Activated CD8-positive, alpha-beta T cell treated with anti-CD3 and anti-CD28 coated beads for 36 hours (primary cell): ENCODE data around the gene TTC29. TPM values are rescaled to one million over a fixed set of nuclear protein-coding genes. Genes with fewer than 3 reads are reported as not detected.

Experiments used
- ATAC-seq: fragments of 200-7000 bp; cut with Tn5 transposase; one replicate; pipeline ENCODE4 v1.10.0; 2021; ENCODE audit warnings: mild to moderate bottlenecking, moderate library complexity
- CTCF ChIA-PET: fragments of 350-600 bp; sonication (Branson Sonifier 250); formaldehyde crosslinking; loops from one replicate; lab custom pipeline; 2021; ENCODE audit warnings: antibody characterized with exemption; lab: Charles Lee
- POLR2A ChIA-PET: fragments of 350-600 bp; sonication (Branson Sonifier 250); formaldehyde crosslinking; loops from one replicate; lab custom pipeline; 2021; ENCODE audit warnings: antibody characterized with exemption; lab: Charles Lee
- DNase-seq: peaks from one replicate; pipeline ENCODE4 v3.0.0-alpha.2; 2020
- H3K27ac Mint-ChIP-seq: one replicate; pipeline ENCODE4 v1.8.0; 2021; ENCODE audit warnings: mild to moderate bottlenecking, mixed read lengths
- H3K27me3 Mint-ChIP-seq: one replicate; pipeline ENCODE4 v1.8.0; 2021; ENCODE audit warnings: mixed read lengths
- H3K36me3 Mint-ChIP-seq: one replicate; pipeline ENCODE4 v1.8.0; 2021; ENCODE audit warnings: low read depth, mixed read lengths
- H3K4me1 Mint-ChIP-seq: one replicate; pipeline ENCODE4 v1.8.0; 2021; ENCODE audit warnings: low read depth, mixed read lengths
- H3K4me3 Mint-ChIP-seq: one replicate; pipeline ENCODE4 v1.8.0; 2021; ENCODE audit warnings: mild to moderate bottlenecking, moderate library complexity, mixed read lengths
- H3K9me3 Mint-ChIP-seq: one replicate; pipeline ENCODE4 v1.8.0; 2021; ENCODE audit warnings: mixed read lengths
- intact Hi-C: fragments of 100-400 bp; cut with micrococcal nuclease; formaldehyde crosslinking; loops from one replicate; pipeline ENCODE4 v1.10.0; 2022
- total RNA-seq, 2 experiments: library from RNA; stranded (reverse); gene quantifications; one replicate each; pipeline ENCODE4 v1.2.3, GENCODE V29; 2021
- TF ChIP-seq, protein P1 (sequence below): fragments of 200-600 bp; IDR thresholded peaks from one replicate; pipeline ENCODE4 v1.8.0; 2022; ENCODE audit warnings: antibody characterized with exemption, mild to moderate bottlenecking

Gene TTC29
- total RNA-seq, 2 experiments from 2014 or later, result not detected

DNA sequence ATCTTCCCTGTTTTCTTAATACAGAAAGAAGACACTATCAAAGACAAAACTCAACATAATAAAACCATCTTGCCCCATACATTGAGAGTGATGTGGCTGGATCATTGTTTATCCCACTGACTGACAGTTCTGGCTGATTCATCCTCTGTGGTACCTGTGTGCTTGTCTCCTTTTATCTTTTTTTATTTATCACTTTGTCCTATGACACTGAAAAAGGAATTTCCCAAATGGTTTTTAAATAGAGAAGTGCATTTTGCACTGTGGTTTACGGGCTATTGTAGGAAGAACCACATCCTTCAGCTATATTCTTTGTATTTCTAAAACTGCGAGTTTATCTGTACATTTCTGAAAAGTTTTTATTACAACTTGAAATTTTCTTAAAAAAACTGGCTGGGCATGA lies 15.0 kb downstream of the TTC29 start:
- Mint-ChIP-seq H3K36me3 (no peaks in the 10 kb centered on the region), H3K4me3 (no peak overlapping the region), H3K27me3 (peaks cover 6% of the 10 kb centered on the region), H3K9me3 (no peaks in the 10 kb centered on the region), H3K4me1 (peaks cover 2% of the 10 kb centered on the region), H3K27ac (no peak overlapping the region)
- ATAC-seq (no peak), DNase-seq (no peak)
- ChIA-PET POLR2A (interaction anchor here (0.6 kb wide), 1 partner anchor 683 kb away, joined by 3 read pairs; no protein-coding TSS in a partner anchor), CTCF (no interaction called here)
- TF ChIP-seq, protein P1, sequence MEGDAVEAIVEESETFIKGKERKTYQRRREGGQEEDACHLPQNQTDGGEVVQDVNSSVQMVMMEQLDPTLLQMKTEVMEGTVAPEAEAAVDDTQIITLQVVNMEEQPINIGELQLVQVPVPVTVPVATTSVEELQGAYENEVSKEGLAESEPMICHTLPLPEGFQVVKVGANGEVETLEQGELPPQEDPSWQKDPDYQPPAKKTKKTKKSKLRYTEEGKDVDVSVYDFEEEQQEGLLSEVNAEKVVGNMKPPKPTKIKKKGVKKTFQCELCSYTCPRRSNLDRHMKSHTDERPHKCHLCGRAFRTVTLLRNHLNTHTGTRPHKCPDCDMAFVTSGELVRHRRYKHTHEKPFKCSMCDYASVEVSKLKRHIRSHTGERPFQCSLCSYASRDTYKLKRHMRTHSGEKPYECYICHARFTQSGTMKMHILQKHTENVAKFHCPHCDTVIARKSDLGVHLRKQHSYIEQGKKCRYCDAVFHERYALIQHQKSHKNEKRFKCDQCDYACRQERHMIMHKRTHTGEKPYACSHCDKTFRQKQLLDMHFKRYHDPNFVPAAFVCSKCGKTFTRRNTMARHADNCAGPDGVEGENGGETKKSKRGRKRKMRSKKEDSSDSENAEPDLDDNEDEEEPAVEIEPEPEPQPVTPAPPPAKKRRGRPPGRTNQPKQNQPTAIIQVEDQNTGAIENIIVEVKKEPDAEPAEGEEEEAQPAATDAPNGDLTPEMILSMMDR, result no peak
- intact Hi-C loops, result no loop called here

DNA sequence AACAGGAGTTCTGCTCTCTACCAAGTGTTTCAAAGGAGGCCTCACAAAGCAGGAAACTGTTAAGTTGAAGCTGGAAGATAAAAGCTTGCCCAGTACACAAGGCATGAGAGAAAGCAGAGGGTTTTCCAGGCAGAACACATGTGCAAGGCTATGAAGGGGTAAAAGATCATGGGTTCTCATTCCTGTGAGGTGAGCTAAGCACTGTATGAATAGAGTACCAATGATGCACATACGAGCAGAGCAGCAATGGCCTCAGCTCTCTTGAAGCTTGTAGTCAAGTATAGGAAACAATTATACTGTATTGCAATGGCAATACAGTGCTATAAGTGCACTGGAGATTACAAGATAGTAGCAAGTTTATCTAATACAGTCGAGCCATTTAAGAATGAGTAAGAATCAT lies 18.0 kb downstream of the TTC29 start:
- H3K4me1 Mint-ChIP-seq, result peaks cover 2% of the 10 kb centered on the region
- H3K4me3 Mint-ChIP-seq, result no peak overlapping the region
- no peaks in the 10 kb centered on the region for H3K9me3 Mint-ChIP-seq
- H3K27ac Mint-ChIP-seq, result no peak overlapping the region
- CTCF ChIA-PET, result no interaction called here
- peaks cover 8% of the 10 kb centered on the region for H3K27me3 Mint-ChIP-seq
- no peak for DNase-seq
- intact Hi-C loops, result no loop called here
- TF ChIP-seq, protein P1, result no peak
- POLR2A ChIA-PET, result no interaction called here
- no peaks in the 10 kb centered on the region for H3K36me3 Mint-ChIP-seq
- ATAC-seq, result no peak

DNA sequence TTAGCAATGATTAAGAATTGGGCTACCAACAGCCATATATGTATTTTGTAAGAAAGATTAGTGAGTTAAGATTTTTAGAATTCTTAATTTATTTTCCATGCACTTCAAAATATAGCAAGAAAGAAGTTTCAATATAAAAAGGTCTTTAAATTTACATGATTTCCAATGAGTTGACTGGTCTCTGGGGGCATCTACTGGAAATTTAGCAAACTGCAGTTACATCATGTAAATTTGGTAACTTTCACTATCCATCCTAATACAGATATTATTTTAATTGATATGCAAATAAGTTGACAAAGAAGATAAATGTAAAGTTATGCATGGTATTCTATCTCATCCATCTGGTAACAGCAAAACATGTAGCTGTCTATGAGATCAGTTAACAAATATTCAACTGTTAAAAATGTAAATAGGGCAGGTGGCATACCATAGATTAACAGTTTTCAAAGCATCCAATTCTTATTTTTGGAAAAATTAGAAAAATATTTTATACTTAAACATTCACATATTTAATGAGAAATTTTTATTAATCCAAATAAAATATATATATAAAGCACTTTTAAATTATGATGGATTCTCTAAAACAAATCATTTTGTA lies 29.1 kb downstream of the TTC29 start:
- intact Hi-C loops, result loop anchor here (2.0 kb wide), 1 partner anchor 674 kb away; no protein-coding TSS in a partner anchor
- no peaks in the 10 kb centered on the region for H3K4me1 Mint-ChIP-seq
- H3K4me3 Mint-ChIP-seq, result no peak overlapping the region
- peaks cover 6% of the 10 kb centered on the region for H3K27me3 Mint-ChIP-seq
- POLR2A ChIA-PET, result no interaction called here
- H3K27ac Mint-ChIP-seq, result no peak overlapping the region
- no peaks in the 10 kb centered on the region for H3K36me3 Mint-ChIP-seq
- TF ChIP-seq, protein P1, result peak; percentile 65
- CTCF ChIA-PET, result interaction anchor here (1.0 to 1.6 kb wide), 2 partner anchors 29 to 327 kb away, joined by 3 read pairs; no protein-coding TSS in a partner anchor
- ATAC-seq (peak; percentile 27), DNase-seq (peak; percentile 42)
- H3K9me3 Mint-ChIP-seq, result no peaks in the 10 kb centered on the region

DNA sequence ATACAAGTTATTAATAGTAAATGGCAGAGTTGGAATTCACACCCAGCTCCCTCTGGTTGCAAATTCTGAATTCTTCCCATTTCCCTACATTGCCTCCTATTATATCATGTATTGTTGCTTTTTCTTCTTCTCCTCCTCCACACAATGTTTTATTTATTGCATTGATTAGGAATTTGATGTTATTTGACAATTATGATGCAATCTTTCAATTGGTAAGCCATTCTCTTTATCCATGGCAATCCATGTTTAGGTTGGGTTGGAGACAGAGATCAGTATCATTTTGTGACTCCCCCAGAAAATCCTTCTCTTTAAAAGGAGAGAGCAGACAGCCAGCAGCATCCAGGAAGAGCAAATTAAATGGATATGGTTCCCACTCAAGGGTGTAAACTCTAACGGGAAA lies 30.5 kb downstream of the TTC29 start:
- intact Hi-C loops, result no loop called here
- Mint-ChIP-seq H3K4me3 (no peak overlapping the region), H3K27me3 (peaks cover 7% of the 10 kb centered on the region), H3K4me1 (no peaks in the 10 kb centered on the region), H3K9me3 (no peaks in the 10 kb centered on the region), H3K27ac (no peak overlapping the region), H3K36me3 (no peaks in the 10 kb centered on the region)
- ATAC-seq (no peak), DNase-seq (no peak)
- POLR2A ChIA-PET, result no interaction called here
- CTCF ChIA-PET, result interaction anchor here (1.0 to 1.4 kb wide), 3 partner anchors 182 to 673 kb away, joined by 3 read pairs; no protein-coding TSS in a partner anchor
- TF ChIP-seq, protein P1, result no peak

DNA sequence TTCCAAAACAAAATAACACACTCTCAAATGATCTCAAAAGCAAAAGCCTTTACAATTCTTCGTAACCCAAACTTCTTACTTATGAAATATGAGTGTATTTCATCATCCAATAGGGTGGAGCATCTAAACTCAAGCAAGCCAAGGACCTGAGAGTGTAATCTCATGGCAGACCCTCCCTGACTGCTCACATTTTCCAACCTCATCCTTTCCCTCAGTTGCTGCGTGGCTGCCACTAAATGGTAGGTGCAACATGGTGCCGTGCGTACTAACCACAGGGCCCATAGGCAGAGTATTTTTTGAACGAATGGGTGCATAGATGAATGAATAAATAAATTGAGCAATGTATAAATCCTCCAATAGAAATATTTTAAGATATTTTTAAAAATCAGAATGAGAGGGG lies 45.4 kb downstream of the TTC29 start:
- peak; percentile 39 for ATAC-seq
- POLR2A ChIA-PET, result no interaction called here
- no peak overlapping the region for H3K27ac Mint-ChIP-seq
- no peaks in the 10 kb centered on the region for H3K9me3 Mint-ChIP-seq
- TF ChIP-seq, protein P1, result no peak
- intact Hi-C loops, result no loop called here
- DNase-seq, result peak; percentile 7
- H3K36me3 Mint-ChIP-seq, result no peaks in the 10 kb centered on the region
- no peak overlapping the region for H3K4me3 Mint-ChIP-seq
- CTCF ChIA-PET, result no interaction called here
- peaks cover 1% of the 10 kb centered on the region for H3K4me1 Mint-ChIP-seq
- H3K27me3 Mint-ChIP-seq, result peaks cover 8% of the 10 kb centered on the region
